HepG2 (cell line): ENCODE results near the gene MCRIP2. TPM values are rescaled to one million over a fixed set of nuclear protein-coding genes. Genes with fewer than 3 reads are reported as not detected.

Experiments used
- ATF2 ChIP-seq: sonication (generic); formaldehyde crosslinking; IDR thresholded peaks from 2 replicates; pipeline ENCODE4 v1.4.0; 2020; ENCODE audit warnings: missing genetic modification reagents
- ETV6 ChIP-seq: sonication (generic); formaldehyde crosslinking; conservative IDR thresholded peaks from 2 replicates; pipeline ENCODE4 v1.4.0; 2020; ENCODE audit warnings: missing genetic modification reagents
- FUBP1 ChIP-seq: sonication (generic); formaldehyde crosslinking; IDR thresholded peaks from 2 replicates; pipeline ENCODE4 v1.5.1; 2020; ENCODE audit warnings: missing genetic modification reagents, mild to moderate bottlenecking, borderline replicate concordance
- GLI4 ChIP-seq: sonication (generic); formaldehyde crosslinking; IDR thresholded peaks from 2 replicates; pipeline ENCODE4 v1.5.1; 2020; ENCODE audit warnings: missing genetic modification reagents, mild to moderate bottlenecking, moderate library complexity, borderline replicate concordance
- JARID2 ChIP-seq: sonication (generic); formaldehyde crosslinking; IDR thresholded peaks from 2 replicates; pipeline ENCODE4 v1.8.1; 2023; ENCODE audit warnings: missing genetic modification reagents, inconsistent platforms; ENCODE audit not compliant: insufficient replicate concordance
- MTA1 ChIP-seq: sonication (generic); formaldehyde crosslinking; IDR thresholded peaks from 2 replicates; pipeline ENCODE4 v1.4.0; 2020; ENCODE audit warnings: missing genetic modification reagents, mild to moderate bottlenecking, borderline replicate concordance
- NFE2L2 ChIP-seq: fragments of 150-350 bp; IDR thresholded peaks from 2 replicates; pipeline ENCODE4 v1.6.1; 2014; ENCODE audit warnings: low read length
- POLR2A ChIP-seq, 2 experiments: IDR thresholded peaks; 2 replicates each; pipeline ENCODE4 v1.6.1; 2011; ENCODE audit warnings: low read depth in 2 of 2, low read length in 2 of 2, mild to moderate bottlenecking in 1 of 2, moderate library complexity in 1 of 2; ENCODE audit not compliant: insufficient read depth in 1 of 2
- UBTF ChIP-seq: sonication (generic); formaldehyde crosslinking; IDR thresholded peaks from 2 replicates; pipeline ENCODE4 v1.4.0; 2020; ENCODE audit warnings: mild to moderate bottlenecking, missing genetic modification reagents
- ZNF143 ChIP-seq: sonication (generic); formaldehyde crosslinking; IDR thresholded peaks from 2 replicates; pipeline ENCODE4 v1.4.0; 2020; ENCODE audit warnings: missing genetic modification reagents
- ZNF274 ChIP-seq: sonication (generic); formaldehyde crosslinking; IDR thresholded peaks from 2 replicates; pipeline ENCODE4 v1.5.1; 2020; ENCODE audit warnings: mild to moderate bottlenecking, missing genetic modification reagents
- ZNF549 ChIP-seq: sonication (generic); formaldehyde crosslinking; IDR thresholded peaks from 2 replicates; pipeline ENCODE4 v1.5.0; 2020; ENCODE audit warnings: missing genetic modification reagents
- ZNF678 ChIP-seq: sonication (generic); formaldehyde crosslinking; IDR thresholded peaks from 2 replicates; pipeline ENCODE4 v1.4.0; 2020; ENCODE audit warnings: mild to moderate bottlenecking, missing genetic modification reagents
- ZNF747 ChIP-seq: sonication (generic); formaldehyde crosslinking; IDR thresholded peaks from 2 replicates; pipeline ENCODE4 v1.8.1; 2023; ENCODE audit warnings: missing genetic modification reagents, mild to moderate bottlenecking, borderline replicate concordance
- polyA plus RNA-seq, 8 experiments: library from polyadenylated mRNA; depleted of rRNA in 3 of 8; stranded (reverse) in 7 of 8; unstranded in 1 of 8; fragments of >200 nt; fragmentation: Illumina TruSeq in 4 of 8; extraction: Trizol in 4 of 8; gene quantifications; 2 replicates each; pipeline versions ENCODE4 v1.2.1 to v1.2.3, GENCODE V29; 2011 to 2016; ENCODE audit warnings: low read depth in 4 of 8, missing spikeins in 1 of 8, mixed read lengths in 1 of 8; ENCODE audit not compliant: insufficient read depth in 1 of 8
- total RNA-seq, 5 experiments: library from RNA; depleted of rRNA; stranded (reverse); fragments of >200 nt; fragmentation: Illumina TruSeq; extraction: Trizol; gene quantifications; 2 replicates each; pipeline ENCODE4 v1.2.3, GENCODE V29; 2016; ENCODE audit warnings: low read depth in 1 of 5
- TF ChIP-seq, protein P1 (sequence below): sonication (generic); formaldehyde crosslinking; IDR thresholded peaks from 2 replicates; pipeline ENCODE4 v1.5.1; 2020; ENCODE audit warnings: missing genetic modification reagents, mild to moderate bottlenecking, borderline replicate concordance
- TF ChIP-seq, protein P2 (sequence below): IDR thresholded peaks from 2 replicates; pipeline ENCODE4 v1.6.1; 2016; ENCODE audit warnings: missing compliant biosample characterization, missing genetic modification reagents, borderline replicate concordance

MCRIP2 gene
- total and polyA plus RNA-seq, 2 of the 13 experiments (the other 11 are each of a cell fraction or from before 2014, with no cell fraction given), result 39.6 to 76.7 TPM

- TF ChIP-seq FUBP1 (CRISPR knock-in tag) (no peak), ATF2 (CRISPR knock-in tag) (no peak), MTA1 (CRISPR knock-in tag) (peak; percentile 88), ZNF747 (CRISPR knock-in tag) (no peak), ZNF549 (CRISPR knock-in tag) (0 out of 2 replicates have a peak, but pooled peaks have one; percentile 38), ZNF678 (CRISPR knock-in tag) (0 out of 2 replicates have a peak, but pooled peaks have one; percentile 26), UBTF (CRISPR knock-in tag) (peak; percentile 68), JARID2 (no peak), ZNF274 (no peak), ETV6 (no peak), GLI4 (no peak), POLR2A (IDR thresholded peaks at IDR 0.05; ENCODE audit: insufficient read depth in 1 of 2, low read depth in 2 of 2, low read length in 2 of 2) (no peak), NFE2L2 (no peak), ZNF143 (CRISPR knock-in tag) (no peak)
- TF ChIP-seq, protein P1, sequence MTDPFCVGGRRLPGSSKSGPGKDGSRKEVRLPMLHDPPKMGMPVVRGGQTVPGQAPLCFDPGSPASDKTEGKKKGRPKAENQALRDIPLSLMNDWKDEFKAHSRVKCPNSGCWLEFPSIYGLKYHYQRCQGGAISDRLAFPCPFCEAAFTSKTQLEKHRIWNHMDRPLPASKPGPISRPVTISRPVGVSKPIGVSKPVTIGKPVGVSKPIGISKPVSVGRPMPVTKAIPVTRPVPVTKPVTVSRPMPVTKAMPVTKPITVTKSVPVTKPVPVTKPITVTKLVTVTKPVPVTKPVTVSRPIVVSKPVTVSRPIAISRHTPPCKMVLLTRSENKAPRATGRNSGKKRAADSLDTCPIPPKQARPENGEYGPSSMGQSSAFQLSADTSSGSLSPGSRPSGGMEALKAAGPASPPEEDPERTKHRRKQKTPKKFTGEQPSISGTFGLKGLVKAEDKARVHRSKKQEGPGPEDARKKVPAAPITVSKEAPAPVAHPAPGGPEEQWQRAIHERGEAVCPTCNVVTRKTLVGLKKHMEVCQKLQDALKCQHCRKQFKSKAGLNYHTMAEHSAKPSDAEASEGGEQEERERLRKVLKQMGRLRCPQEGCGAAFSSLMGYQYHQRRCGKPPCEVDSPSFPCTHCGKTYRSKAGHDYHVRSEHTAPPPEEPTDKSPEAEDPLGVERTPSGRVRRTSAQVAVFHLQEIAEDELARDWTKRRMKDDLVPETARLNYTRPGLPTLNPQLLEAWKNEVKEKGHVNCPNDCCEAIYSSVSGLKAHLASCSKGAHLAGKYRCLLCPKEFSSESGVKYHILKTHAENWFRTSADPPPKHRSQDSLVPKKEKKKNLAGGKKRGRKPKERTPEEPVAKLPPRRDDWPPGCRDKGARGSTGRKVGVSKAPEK (CRISPR knock-in tag), result no peak
- TF ChIP-seq, protein P2, sequence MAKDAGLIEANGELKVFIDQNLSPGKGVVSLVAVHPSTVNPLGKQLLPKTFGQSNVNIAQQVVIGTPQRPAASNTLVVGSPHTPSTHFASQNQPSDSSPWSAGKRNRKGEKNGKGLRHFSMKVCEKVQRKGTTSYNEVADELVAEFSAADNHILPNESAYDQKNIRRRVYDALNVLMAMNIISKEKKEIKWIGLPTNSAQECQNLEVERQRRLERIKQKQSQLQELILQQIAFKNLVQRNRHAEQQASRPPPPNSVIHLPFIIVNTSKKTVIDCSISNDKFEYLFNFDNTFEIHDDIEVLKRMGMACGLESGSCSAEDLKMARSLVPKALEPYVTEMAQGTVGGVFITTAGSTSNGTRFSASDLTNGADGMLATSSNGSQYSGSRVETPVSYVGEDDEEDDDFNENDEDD, result 0 out of 2 replicates have a peak, but pooled peaks have one; percentile 40
Observed at GRCh38 chr16:630249-630814, 11.3 kb upstream of the MCRIP2 start (continued).
